H9 (cell line): ENCODE results near the gene COLQ. TPM values are rescaled to one million over a fixed set of nuclear protein-coding genes. Genes with fewer than 3 reads are reported as not detected.

ENCODE experiments used
- DNase-seq: peaks from one replicate; pipeline ENCODE4 v3.0.0-alpha.2; 2017
- H2AFZ ChIP-seq: one replicate; pipeline ENCODE4 v1.6.1; 2013; ENCODE audit warnings: mild to moderate bottlenecking, low read length, control low read depth, moderate library complexity
- H2AK5ac ChIP-seq: 2 replicates; pipeline ENCODE4 v1.6.1; 2013; ENCODE audit warnings: low read length, control low read depth, mixed read lengths; ENCODE audit not compliant: insufficient read length
- H2BK120ac ChIP-seq: one replicate; pipeline ENCODE4 v1.6.1; 2013; ENCODE audit warnings: low read depth, mild to moderate bottlenecking, low read length, control low read depth, inconsistent platforms; ENCODE audit not compliant: poor library complexity, severe bottlenecking
- H2BK12ac ChIP-seq: 2 replicates; pipeline ENCODE4 v1.6.1; 2013; ENCODE audit warnings: low read length, control low read depth, mixed read lengths, low read depth; ENCODE audit not compliant: insufficient read length
- H2BK15ac ChIP-seq: 2 replicates; pipeline ENCODE4 v1.6.1; 2013; ENCODE audit warnings: low read depth, low read length, control low read depth
- H2BK20ac ChIP-seq: one replicate; pipeline ENCODE4 v1.6.1; 2013; ENCODE audit warnings: low read depth, mild to moderate bottlenecking, low read length, control low read depth, inconsistent platforms; ENCODE audit not compliant: poor library complexity, severe bottlenecking
- H2BK5ac ChIP-seq: 2 replicates; pipeline ENCODE4 v1.6.1; 2013; ENCODE audit warnings: low read length, control low read depth, mixed read lengths; ENCODE audit not compliant: insufficient read length
- H3K14ac ChIP-seq: 2 replicates; pipeline ENCODE4 v1.6.1; 2013; ENCODE audit warnings: low read length, control low read depth; ENCODE audit not compliant: insufficient read depth
- H3K18ac ChIP-seq: 2 replicates; pipeline ENCODE4 v1.6.1; 2013; ENCODE audit warnings: low read depth, mild to moderate bottlenecking, mixed read lengths, low read length, control low read depth; ENCODE audit not compliant: insufficient read length
- H3K23ac ChIP-seq: 2 replicates; pipeline ENCODE4 v1.6.1; 2013; ENCODE audit warnings: low read length, control low read depth, mixed read lengths, low read depth; ENCODE audit not compliant: insufficient read length
- H3K23me2 ChIP-seq: 2 replicates; pipeline ENCODE4 v1.6.1; 2013; ENCODE audit warnings: low read depth, mild to moderate bottlenecking, mixed read lengths, low read length, control low read depth; ENCODE audit not compliant: insufficient read length, poor library complexity, severe bottlenecking
- H3K27ac ChIP-seq: 2 replicates; pipeline ENCODE4 v1.5.1; 2013; ENCODE audit warnings: low read length, control low read depth, mixed read lengths, low read depth; ENCODE audit not compliant: insufficient read length
- H3K27me3 ChIP-seq: 2 replicates; pipeline ENCODE4 v1.6.1; 2013; ENCODE audit warnings: low read length, control low read depth, inconsistent platforms; ENCODE audit not compliant: insufficient read depth
- H3K4ac ChIP-seq: 2 replicates; pipeline ENCODE4 v1.6.1; 2013; ENCODE audit warnings: low read depth, mild to moderate bottlenecking, control low read depth, inconsistent platforms, low read length, moderate library complexity
- H3K4me1 ChIP-seq: 2 replicates; pipeline ENCODE4 v1.6.1; 2013; ENCODE audit warnings: low read length, control low read depth, inconsistent platforms; ENCODE audit not compliant: insufficient read depth
- H3K4me2 ChIP-seq: 2 replicates; pipeline ENCODE4 v1.6.1; 2013; ENCODE audit warnings: low read length, control low read depth, mixed read lengths; ENCODE audit not compliant: insufficient read length, insufficient read depth
- H3K56ac ChIP-seq: 2 replicates; pipeline ENCODE4 v1.6.1; 2013; ENCODE audit warnings: low read depth, mild to moderate bottlenecking, mixed read lengths, low read length, control low read depth; ENCODE audit not compliant: insufficient read length
- H3K79me1 ChIP-seq: 2 replicates; pipeline ENCODE4 v1.6.1; 2013; ENCODE audit warnings: low read depth, mild to moderate bottlenecking, moderate library complexity, low read length, control low read depth, inconsistent platforms; ENCODE audit not compliant: insufficient read depth, poor library complexity, severe bottlenecking
- H3K79me2 ChIP-seq: 2 replicates; pipeline ENCODE4 v1.6.1; 2013; ENCODE audit warnings: low read length, control low read depth, inconsistent platforms; ENCODE audit not compliant: insufficient read depth
- H3K9ac ChIP-seq: 2 replicates; pipeline ENCODE4 v1.6.1; 2013; ENCODE audit warnings: low read length, control low read depth, mixed read lengths; ENCODE audit not compliant: insufficient read length; ENCODE audit errors: extremely low read depth
- H3K9me3 ChIP-seq: one replicate; pipeline ENCODE4 v1.6.1; 2013; ENCODE audit warnings: low read depth, low read length, inconsistent platforms; ENCODE audit not compliant: control insufficient read depth
- H3T11ph ChIP-seq: one replicate; pipeline ENCODE4 v1.6.1; 2013; ENCODE audit warnings: mild to moderate bottlenecking, low read length, control low read depth, inconsistent platforms
- H4K20me1 ChIP-seq: one replicate; pipeline ENCODE4 v1.6.1; 2013; ENCODE audit not compliant: control insufficient read depth, insufficient read length, insufficient read depth
- H4K5ac ChIP-seq: 2 replicates; pipeline ENCODE4 v1.6.1; 2013; ENCODE audit warnings: low read depth, mild to moderate bottlenecking, mixed read lengths, low read length, control low read depth; ENCODE audit not compliant: insufficient read length
- H4K8ac ChIP-seq: replicated peaks from 2 replicates; pipeline ENCODE4 v1.6.1; 2013; ENCODE audit warnings: low read length, control low read depth, mixed read lengths, low read depth; ENCODE audit not compliant: insufficient read length
- H4K91ac ChIP-seq: 2 replicates; pipeline ENCODE4 v1.6.1; 2013; ENCODE audit warnings: low read depth, mild to moderate bottlenecking, moderate library complexity, mixed read lengths, low read length, control low read depth; ENCODE audit not compliant: insufficient read length
- H3K27ac Mint-ChIP-seq, 3 experiments: 2 replicates in 2 of 3; 3 replicates in 1 of 3; pipeline ENCODE4 v1.8.0; 2020 to 2021; ENCODE audit warnings: mixed read lengths in 3 of 3, mild to moderate bottlenecking in 1 of 3, moderate library complexity in 1 of 3
- H3K27me3 Mint-ChIP-seq: 2 replicates; pipeline ENCODE4 v1.8.0; 2021; ENCODE audit warnings: low read depth, mild to moderate bottlenecking, moderate library complexity, mixed read lengths
- H3K36me3 Mint-ChIP-seq, 3 experiments: 2 replicates in 2 of 3; 3 replicates in 1 of 3; pipeline ENCODE4 v1.8.0; 2020 to 2021; ENCODE audit warnings: low read depth in 3 of 3, mixed read lengths in 3 of 3; ENCODE audit not compliant: insufficient read depth in 1 of 3
- H3K4me1 Mint-ChIP-seq, 2 experiments: 2 replicates each; pipeline ENCODE4 v1.8.0; 2020; ENCODE audit warnings: mixed read lengths in 2 of 2
- H3K4me3 Mint-ChIP-seq, 2 experiments: 2 replicates in 1 of 2; 3 replicates in 1 of 2; pipeline ENCODE4 v1.8.0; 2020 to 2021; ENCODE audit warnings: mild to moderate bottlenecking in 2 of 2, mixed read lengths in 2 of 2, moderate library complexity in 1 of 2
- H3K9me3 Mint-ChIP-seq, 2 experiments: 2 replicates in 1 of 2; 3 replicates in 1 of 2; pipeline ENCODE4 v1.8.0; 2020; ENCODE audit warnings: mild to moderate bottlenecking in 2 of 2, mixed read lengths in 2 of 2, moderate library complexity in 1 of 2
- CTCF ChIP-seq: fragments of 200-600 bp; sonication (generic); conservative IDR thresholded peaks from 3 replicates; pipeline ENCODE4 v1.8.0; 2021; ENCODE audit warnings: antibody characterized with exemption, mild to moderate bottlenecking
- WGBS: extraction: QIAGEN DNeasy Blood & Tissue Kit; methylation state at CpG from one replicate; pipeline ENCODE4 v1.1.7; 2013; ENCODE audit warnings: missing lambda C conversion rate, low lambda C conversion rate, mixed read lengths; ENCODE audit not compliant: insufficient read length; ENCODE audit errors: extremely low coverage; 5-methylcytosine and 5-hydroxymethylcytosine counted together
- total RNA-seq: library from RNA; stranded (reverse); gene quantifications from 2 replicates; pipeline ENCODE4 v1.2.1, GENCODE V29; 2021

The COLQ gene
- total RNA-seq, 1 experiment from 2014 or later: 0.61 TPM

- no peak overlapping the region for H3K27ac ChIP-seq
- TF ChIP-seq CTCF: no peak
- no CpG with 5 or more reads among the region's 1 CpG for WGBS
These were observed 30.4 kb upstream of the COLQ start for GRCh38 chr3:15551902-15552301.

More at GRCh38 chr3:15551902-15552301, 30.4 kb upstream of the COLQ start:
- H3K27me3 Mint-ChIP-seq: no peaks in the 10 kb centered on the region; the same call in 1 of the 2 replicates
- Histone ChIP-seq H4K91ac (no peak overlapping the region), H3K4ac (no peak overlapping the region), H4K20me1 (no peaks in the 10 kb centered on the region), H3K18ac (no peak overlapping the region), H2AK5ac (no peak overlapping the region), H3K14ac (no peak overlapping the region), H3T11ph (no peak overlapping the region), H3K9me3 (no peaks in the 10 kb centered on the region), H3K4me1 (no peaks in the 10 kb centered on the region), H3K9ac (no peak overlapping the region), H2AFZ (no peak overlapping the region), H3K23me2 (no peaks in the 10 kb centered on the region), H3K27me3 (no peaks in the 10 kb centered on the region), H2BK120ac (no peak overlapping the region), H3K4me2 (no peak overlapping the region), H2BK20ac (no peak overlapping the region), H3K79me1 (no peaks in the 10 kb centered on the region), H2BK5ac (no peak overlapping the region), H4K8ac (no peak overlapping the region), H4K5ac (no peak overlapping the region), H3K56ac (no peak overlapping the region), H2BK15ac (no peak overlapping the region), H3K23ac (no peak overlapping the region), H3K79me2 (no peaks in the 10 kb centered on the region), H2BK12ac (no peak overlapping the region)
- H3K9me3 Mint-ChIP-seq: peaks cover 3 to 5% of the 10 kb centered on the region in 2 experiments; a peak in 2 of 5 replicates
- H3K4me3 Mint-ChIP-seq: no peak overlapping the region
- H3K36me3 Mint-ChIP-seq: peaks cover 0 to 7% (median 0%) of the 10 kb centered on the region in 3 experiments; a peak in 4 of 7 replicates
- peaks cover 0 to 6% of the 10 kb centered on the region in 2 experiments; a peak in 3 of 4 replicates for H3K4me1 Mint-ChIP-seq
- no peak overlapping the region; a peak in 1 of 7 replicates for H3K27ac Mint-ChIP-seq
- DNase-seq: no peak
